Body of pancreas (tissue), 4 donors: Measurements from ENCODE around the gene WFIKKN2.

Experiments used
- CTCF ChIP-seq, 7 experiments: fragments of 450-650 bp in 4 of 7; fragments of 200-600 bp in 3 of 7; sonication (generic) in 3 of 7; IDR thresholded peaks; one replicate each; pipeline ENCODE4 v1.5.1; 2016 to 2019; ENCODE audit warnings: antibody characterized with exemption in 7 of 7
- POLR2A ChIP-seq, 3 donors: fragments of 450-650 bp; IDR thresholded peaks; one replicate each; pipeline ENCODE4 v1.6.1; 2016; ENCODE audit warnings: antibody characterized with exemption in 3 of 3, mild to moderate bottlenecking in 2 of 3

GRCh38 chr17:50807675-50808074 is 27.7 kb upstream of the WFIKKN2 start:
- TF ChIP-seq CTCF (IDR thresholded peaks at IDR 0.05) (no peak), POLR2A (IDR thresholded peaks at IDR 0.05) (no peak)
